Osteocyte (in vitro differentiated cells): ENCODE measurements around the gene PLEKHJ1. TPM values are rescaled to one million over a fixed set of nuclear protein-coding genes. Genes with fewer than 3 reads are reported as not detected.

Experiments
- DNase-seq: peaks from one replicate; pipeline ENCODE4 v3.0.0; 2021; ENCODE audit warnings: mixed read lengths; ENCODE audit not compliant: unreplicated experiment; ENCODE audit errors: extremely low spot score
- H3K27ac Mint-ChIP-seq: one replicate; pipeline ENCODE4 v1.8.0; 2021; ENCODE audit warnings: mild to moderate bottlenecking, mixed read lengths; ENCODE audit not compliant: unreplicated experiment
- H3K27me3 Mint-ChIP-seq: one replicate; pipeline ENCODE4 v1.8.0; 2021; ENCODE audit warnings: mixed read lengths; ENCODE audit not compliant: unreplicated experiment
- H3K36me3 Mint-ChIP-seq: one replicate; pipeline ENCODE4 v1.8.0; 2021; ENCODE audit warnings: mixed read lengths; ENCODE audit not compliant: unreplicated experiment
- H3K4me1 Mint-ChIP-seq: one replicate; pipeline ENCODE4 v1.8.0; 2021; ENCODE audit warnings: mixed read lengths; ENCODE audit not compliant: unreplicated experiment
- H3K4me3 Mint-ChIP-seq: one replicate; pipeline ENCODE4 v1.8.0; 2021; ENCODE audit warnings: mild to moderate bottlenecking, moderate library complexity, mixed read lengths; ENCODE audit not compliant: unreplicated experiment
- H3K9me3 Mint-ChIP-seq: one replicate; pipeline ENCODE4 v1.8.0; 2021; ENCODE audit warnings: mixed read lengths; ENCODE audit not compliant: unreplicated experiment
- CTCF ChIP-seq: fragments of 200-600 bp; sonication (generic); IDR thresholded peaks from 2 replicates; pipeline ENCODE4 v1.5.0; 2021; ENCODE audit warnings: antibody characterized with exemption, mild to moderate bottlenecking, moderate library complexity
- total RNA-seq: library from RNA; stranded (reverse); gene quantifications from 2 replicates; pipeline ENCODE4 v1.2.1, GENCODE V29; 2021

The PLEKHJ1 gene
- total RNA-seq, 1 donor from 2014 or later, result 40.7 TPM

- no peaks in the 10 kb centered on the region for H3K9me3 Mint-ChIP-seq
- peaks cover 24% of the 10 kb centered on the region for H3K36me3 Mint-ChIP-seq
- no peaks in the 10 kb centered on the region for H3K27me3 Mint-ChIP-seq
- no peak for TF ChIP-seq CTCF
- no peak overlapping the region for H3K27ac Mint-ChIP-seq
- peaks cover 5% of the 10 kb centered on the region for H3K4me1 Mint-ChIP-seq
- no peak overlapping the region for H3K4me3 Mint-ChIP-seq
- DNase-seq, result no peak
These were observed 9.9 kb downstream of the PLEKHJ1 start for GRCh38 chr19:2226051-2226839.

GRCh38 chr19:2225415-2226050 lies 10.6 kb downstream of the PLEKHJ1 start:
- Mint-ChIP-seq H3K27ac (no peak overlapping the region), H3K4me1 (peaks cover 13% of the 10 kb centered on the region), H3K9me3 (no peaks in the 10 kb centered on the region), H3K4me3 (no peak overlapping the region), H3K27me3 (no peaks in the 10 kb centered on the region), H3K36me3 (peaks cover 27% of the 10 kb centered on the region)
- DNase-seq, result no peak
- no peak for TF ChIP-seq CTCF

DNA sequence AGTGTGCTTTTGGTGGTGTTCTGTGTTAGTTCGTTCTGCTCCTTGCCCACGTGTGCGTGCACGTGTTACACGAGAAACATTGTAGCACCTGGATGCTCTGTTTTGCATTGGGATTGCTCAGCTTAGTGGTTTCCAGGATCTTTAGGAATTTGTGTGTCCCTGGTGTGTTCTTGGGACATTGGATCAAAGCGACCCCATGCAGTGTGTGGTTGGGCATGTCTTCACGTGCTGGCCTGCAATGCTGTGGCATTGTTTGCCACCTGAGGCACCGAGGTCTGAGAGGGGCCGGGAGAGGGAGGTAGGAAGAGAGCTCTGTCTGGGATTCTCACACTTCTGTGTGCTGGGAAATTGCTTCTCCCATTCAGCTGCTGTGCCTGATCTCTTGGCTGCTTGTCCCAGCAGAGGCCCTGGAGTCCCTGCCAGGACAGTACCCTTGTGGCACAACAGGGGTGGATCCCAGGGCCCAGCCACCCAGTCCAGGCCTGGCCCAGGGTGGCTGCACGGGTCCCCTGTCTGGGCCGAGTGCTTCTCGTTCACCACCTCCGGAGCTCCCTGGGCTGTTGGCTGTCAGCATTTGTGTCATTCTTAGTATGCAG lies 11.3 kb downstream of the PLEKHJ1 start:
- H3K9me3 Mint-ChIP-seq, result no peaks in the 10 kb centered on the region
- H3K4me3 Mint-ChIP-seq, result no peak overlapping the region
- no peak overlapping the region for H3K27ac Mint-ChIP-seq

DNA sequence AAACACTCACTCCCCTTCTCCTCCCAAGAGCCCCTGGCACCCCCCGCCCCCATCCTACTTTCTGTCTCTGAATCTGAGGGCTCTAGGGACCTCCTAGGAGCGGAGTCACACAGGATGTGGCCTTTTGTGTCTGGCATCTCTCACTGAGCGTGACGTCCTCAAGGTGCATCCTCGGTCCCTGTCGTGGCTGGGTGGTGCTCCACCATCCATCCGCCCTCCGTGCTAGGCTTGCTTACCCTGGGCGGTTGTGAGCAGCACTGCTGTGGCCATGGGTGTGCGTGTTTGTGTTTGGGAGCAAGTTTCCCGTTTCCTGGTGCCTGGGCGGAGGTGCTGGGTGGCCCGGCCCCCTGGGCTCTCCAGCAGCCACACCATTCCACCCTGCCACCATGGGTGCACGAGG lies 12.2 kb downstream of the PLEKHJ1 start:
- DNase-seq, result no peak
- H3K4me3 Mint-ChIP-seq, result no peak overlapping the region
- H3K4me1 Mint-ChIP-seq, result peaks cover 14% of the 10 kb centered on the region
- no peaks in the 10 kb centered on the region for H3K27me3 Mint-ChIP-seq
- TF ChIP-seq CTCF, result no peak
- H3K9me3 Mint-ChIP-seq, result no peaks in the 10 kb centered on the region
- no peak overlapping the region for H3K27ac Mint-ChIP-seq
- H3K36me3 Mint-ChIP-seq, result peaks cover 26% of the 10 kb centered on the region

More for the DNA sequence above, 11.3 kb downstream of the PLEKHJ1 start:
- no peak for TF ChIP-seq CTCF
- Mint-ChIP-seq H3K36me3 (peaks cover 24% of the 10 kb centered on the region), H3K4me1 (peaks cover 14% of the 10 kb centered on the region), H3K27me3 (no peaks in the 10 kb centered on the region)
- DNase-seq, result no peak

DNA sequence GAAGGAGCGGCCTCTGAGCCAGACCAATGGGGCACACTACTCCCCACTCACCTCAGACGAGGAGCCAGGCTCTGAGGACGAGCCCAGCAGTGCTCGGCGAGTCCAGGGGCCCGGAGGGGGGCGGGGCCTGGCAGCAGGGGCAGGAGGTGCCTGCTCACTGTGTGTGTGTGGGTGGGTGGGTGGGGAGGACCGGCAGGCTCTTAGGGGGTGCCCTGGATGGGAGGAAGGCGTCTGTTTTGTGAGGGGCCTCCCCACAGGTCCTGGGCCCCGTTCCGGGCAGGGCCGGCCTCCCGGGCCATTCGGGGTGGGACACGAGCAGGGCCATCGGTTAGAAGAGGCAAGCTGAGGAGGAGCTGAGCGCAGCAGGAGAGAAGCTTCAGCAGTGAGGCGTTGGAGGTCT lies 12.7 kb downstream of the PLEKHJ1 start:
- peaks cover 23% of the 10 kb centered on the region for H3K36me3 Mint-ChIP-seq
- peaks cover 14% of the 10 kb centered on the region for H3K4me1 Mint-ChIP-seq
- no peaks in the 10 kb centered on the region for H3K27me3 Mint-ChIP-seq
- no peak for DNase-seq
- no peak overlapping the region for H3K4me3 Mint-ChIP-seq
- no peaks in the 10 kb centered on the region for H3K9me3 Mint-ChIP-seq
- no peak for TF ChIP-seq CTCF
- no peak overlapping the region for H3K27ac Mint-ChIP-seq
